ENCODE results near the gene CARM1.

DNA sequence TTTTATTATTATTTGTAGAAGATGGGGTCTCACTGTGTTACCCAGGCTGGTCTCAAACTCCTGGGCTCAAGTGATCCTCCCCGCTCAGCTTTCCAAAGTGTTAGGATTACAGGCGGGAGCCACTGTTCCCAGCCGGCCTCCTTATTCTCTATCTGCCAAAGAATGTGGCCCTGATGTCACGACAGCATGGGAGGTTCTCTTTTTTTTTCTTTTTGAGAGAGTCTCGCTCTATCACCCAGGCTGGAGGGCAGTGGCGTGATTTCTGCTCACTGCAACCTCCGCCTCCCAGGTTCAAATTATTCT, 23.5 kb downstream of the CARM1 start:
- TF ChIP-seq CTCF (conservative IDR thresholded peaks at IDR 0.05; ENCODE audit: low read depth, low read length) (no peak), EZH2 (IDR thresholded peaks at IDR 0.05; ENCODE audit: low read length, unreplicated experiment) (no peak), EZH2phosphoT487 (IDR thresholded peaks at IDR 0.05; ENCODE audit: borderline replicate concordance, low read length) (no peak)
